Muscle layer of colon (tissue), 2 donors: ENCODE results near the gene PEAK3.

ENCODE experiments used
- H3K27ac ChIP-seq: one replicate; pipeline ENCODE4 v1.7.0; 2013; ENCODE audit warnings: low read depth, mild to moderate bottlenecking, low read length, moderate library complexity
- H3K27me3 ChIP-seq, 2 donors: one replicate each; pipeline ENCODE4 v1.7.0; 2013; ENCODE audit warnings: low read length in 2 of 2, mild to moderate bottlenecking in 2 of 2; ENCODE audit not compliant: insufficient read depth in 2 of 2, control insufficient read depth in 1 of 2
- H3K36me3 ChIP-seq: one replicate; pipeline ENCODE4 v1.7.0; 2013; ENCODE audit warnings: mild to moderate bottlenecking, low read length; ENCODE audit not compliant: insufficient read depth
- H3K4me1 ChIP-seq: one replicate; pipeline ENCODE4 v1.7.0; 2013; ENCODE audit warnings: mild to moderate bottlenecking, low read length; ENCODE audit not compliant: insufficient read depth
- H3K4me3 ChIP-seq, 2 donors: one replicate each; pipeline ENCODE4 v1.7.0; 2013; ENCODE audit warnings: low read length in 2 of 2, low read depth in 1 of 2, mild to moderate bottlenecking in 1 of 2, moderate library complexity in 1 of 2
- H3K9ac ChIP-seq: one replicate; pipeline ENCODE4 v1.7.0; 2013; ENCODE audit warnings: low read length
- H3K9me3 ChIP-seq: one replicate; pipeline ENCODE4 v1.7.0; 2013; ENCODE audit warnings: mild to moderate bottlenecking, low read length
- donor health status: abdominal sarcoma.
- donor health status: Adenocarcinoma of cecum.

PEAK3 gene

DNA sequence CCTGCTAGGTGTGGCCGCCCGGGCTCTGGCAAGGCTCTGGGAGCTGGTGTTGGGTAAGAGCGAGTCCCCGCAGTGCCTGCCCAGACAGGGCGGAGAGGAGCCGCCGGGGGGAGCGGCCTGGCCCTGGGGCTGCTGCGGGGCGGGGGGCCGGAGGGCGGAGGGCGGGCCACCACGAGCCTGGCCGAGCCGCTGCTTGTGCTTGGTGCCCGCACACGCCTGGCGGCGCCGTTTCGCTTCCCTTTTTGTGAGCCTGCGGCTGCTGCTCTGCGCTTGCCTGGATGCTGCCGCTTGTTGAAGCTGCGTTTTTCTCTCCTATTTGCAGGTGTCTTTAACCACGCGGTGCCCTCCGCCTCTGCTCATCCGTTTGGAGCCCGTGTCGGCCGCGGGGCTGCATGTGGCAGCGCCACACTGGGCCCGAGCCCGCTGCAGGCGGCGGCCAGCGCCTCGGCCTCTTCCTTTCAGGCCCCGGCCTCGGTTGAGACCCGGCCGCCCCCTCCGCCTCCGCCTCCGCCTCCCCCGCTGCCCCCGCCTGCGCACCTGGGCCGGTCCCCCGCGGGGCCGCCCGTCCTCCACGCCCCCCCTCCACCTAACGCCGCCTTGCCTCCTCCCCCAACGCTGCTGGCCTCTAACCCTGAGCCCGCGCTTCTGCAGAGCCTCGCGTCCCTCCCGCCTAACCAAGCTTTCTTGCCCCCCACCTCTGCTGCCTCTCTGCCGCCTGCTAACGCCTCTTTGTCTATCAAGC lies 54.4 kb downstream of the PEAK3 start:
- Histone ChIP-seq H3K4me1 (no peaks in the 10 kb centered on the region), H3K27ac (no peak overlapping the region), H3K27me3 (no peaks in the 10 kb centered on the region), H3K4me3 (no peak overlapping the region), H3K9me3 (no peaks in the 10 kb centered on the region), H3K36me3 (peaks cover 22% of the 10 kb centered on the region), H3K9ac (no peak overlapping the region)

DNA sequence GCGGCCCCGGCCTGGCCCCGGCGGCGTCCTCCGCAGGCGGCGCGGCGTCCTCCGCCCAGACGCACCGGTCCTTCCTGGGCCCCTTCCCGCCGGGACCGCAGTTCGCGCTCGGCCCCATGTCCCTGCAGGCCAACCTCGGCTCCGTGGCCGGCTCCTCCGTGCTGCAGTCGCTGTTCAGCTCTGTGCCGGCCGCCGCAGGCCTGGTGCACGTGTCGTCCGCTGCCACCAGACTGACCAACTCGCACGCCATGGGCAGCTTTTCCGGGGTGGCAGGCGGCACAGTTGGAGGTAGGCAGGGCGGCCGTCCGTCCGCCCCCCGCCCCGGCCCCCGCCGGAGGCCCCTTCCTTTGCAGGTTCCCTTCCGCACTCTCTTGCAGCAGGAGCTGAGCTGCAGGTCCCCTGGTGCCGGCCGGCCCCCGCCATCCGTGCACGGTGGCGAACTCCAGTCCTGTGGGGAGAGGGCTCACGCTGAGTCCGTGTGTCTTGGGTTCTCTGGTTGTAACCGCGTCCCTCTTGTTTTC lies 55.1 kb downstream of the PEAK3 start:
- Histone ChIP-seq H3K4me3 (no peak overlapping the region), H3K4me1 (no peaks in the 10 kb centered on the region), H3K9ac (no peak overlapping the region), H3K9me3 (no peaks in the 10 kb centered on the region), H3K27ac (no peak overlapping the region), H3K36me3 (peaks cover 21% of the 10 kb centered on the region), H3K27me3 (no peaks in the 10 kb centered on the region)

DNA sequence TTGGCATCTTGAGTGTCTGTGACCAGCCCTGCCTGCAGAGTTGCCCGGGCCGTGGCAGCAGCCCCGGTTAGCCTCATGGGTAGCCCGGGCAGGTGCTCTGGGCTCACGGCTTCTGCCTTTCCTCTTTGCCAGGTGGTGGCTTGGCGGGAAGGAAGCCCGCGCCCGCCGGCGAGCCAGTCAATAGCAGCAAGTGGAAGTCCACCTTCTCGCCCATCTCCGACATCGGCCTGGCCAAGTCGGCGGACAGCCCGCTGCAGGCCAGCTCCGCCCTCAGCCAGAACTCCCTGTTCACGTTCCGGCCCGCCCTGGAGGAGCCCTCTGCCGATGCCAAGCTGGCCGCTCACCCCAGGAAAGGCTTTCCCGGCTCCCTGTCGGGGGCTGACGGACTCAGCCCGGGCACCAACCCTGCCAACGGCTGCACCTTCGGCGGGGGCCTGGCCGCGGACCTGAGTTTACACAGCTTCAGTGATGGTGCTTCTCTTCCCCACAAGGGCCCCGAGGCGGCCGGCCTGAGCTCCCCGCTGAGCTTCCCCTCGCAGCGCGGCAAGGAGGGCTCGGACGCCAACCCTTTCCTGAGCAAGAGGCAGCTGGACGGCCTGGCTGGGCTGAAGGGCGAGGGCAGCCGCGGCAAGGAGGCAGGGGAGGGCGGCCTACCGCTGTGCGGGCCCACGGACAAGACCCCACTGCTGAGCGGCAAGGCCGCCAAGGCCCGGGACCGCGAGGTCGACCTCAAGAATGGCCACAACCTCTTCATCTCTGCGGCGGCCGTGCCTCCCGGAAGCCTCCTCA lies 55.7 kb downstream of the PEAK3 start:
- Histone ChIP-seq H3K9ac (no peak overlapping the region), H3K4me3 (no peak overlapping the region), H3K27ac (no peak overlapping the region), H3K27me3 (no peaks in the 10 kb centered on the region), H3K36me3 (peaks cover 21% of the 10 kb centered on the region), H3K9me3 (no peaks in the 10 kb centered on the region), H3K4me1 (no peaks in the 10 kb centered on the region)

DNA sequence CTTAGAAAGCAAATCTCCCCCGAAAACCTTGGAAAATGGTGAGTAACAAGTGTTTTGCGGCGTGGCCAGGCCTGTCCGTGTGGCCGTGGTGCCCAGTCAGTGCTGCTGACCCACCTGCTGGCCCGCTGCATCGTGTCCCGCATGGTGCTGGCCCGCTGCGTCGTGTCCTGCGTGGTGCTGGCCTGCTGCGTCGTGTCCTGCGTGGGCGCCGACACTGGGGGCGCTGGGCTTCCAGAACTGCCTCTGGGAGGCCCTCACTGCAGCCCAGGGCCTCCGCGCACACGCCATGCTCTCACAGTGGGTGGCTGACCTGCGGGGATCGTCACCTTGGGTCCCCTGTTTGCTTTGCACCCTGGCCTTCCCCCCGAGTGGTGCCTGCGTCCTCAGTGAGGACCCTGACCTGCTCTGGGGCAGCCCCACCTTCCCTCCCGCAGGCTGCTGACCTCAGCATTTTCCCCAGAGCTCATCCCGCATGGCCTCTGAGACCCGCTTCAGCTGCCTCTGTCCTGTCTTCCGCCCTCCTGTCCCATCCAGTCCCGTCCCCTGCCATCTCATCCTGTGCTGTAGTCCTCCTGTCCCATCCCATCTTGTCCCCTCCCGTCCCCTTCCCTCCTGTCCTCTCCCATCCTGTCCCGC lies 56.4 kb downstream of the PEAK3 start:
- Histone ChIP-seq H3K36me3 (peaks cover 26% of the 10 kb centered on the region), H3K9me3 (no peaks in the 10 kb centered on the region), H3K4me3 (no peak overlapping the region), H3K27ac (no peak overlapping the region), H3K27me3 (no peaks in the 10 kb centered on the region), H3K9ac (no peak overlapping the region), H3K4me1 (no peaks in the 10 kb centered on the region)

GRCh38 chr19:2224754-2225349 lies 57.1 kb downstream of the PEAK3 start:
- Histone ChIP-seq H3K4me3 (no peak overlapping the region), H3K4me1 (no peaks in the 10 kb centered on the region), H3K36me3 (peaks cover 27% of the 10 kb centered on the region), H3K27ac (no peak overlapping the region), H3K9ac (no peak overlapping the region), H3K27me3 (no peaks in the 10 kb centered on the region), H3K9me3 (no peaks in the 10 kb centered on the region)
